Liver (tissue), 9 donors: Measurements from ENCODE around the gene KIF14. TPM values are rescaled to one million over a fixed set of nuclear protein-coding genes. Genes with fewer than 3 reads are reported as not detected.

ENCODE experiments used
- DNase-seq: peaks from one replicate; pipeline ENCODE4 v3.0.0-alpha.2; 2017; ENCODE audit warnings: low spot score
- H3K27ac ChIP-seq, 2 donors: one replicate each; pipeline ENCODE4 v1.7.0; 2013; ENCODE audit warnings: inconsistent platforms in 2 of 2, low read length in 2 of 2, control low read depth in 1 of 2, low read depth in 1 of 2, mild to moderate bottlenecking in 1 of 2
- H3K27me3 ChIP-seq, 4 donors: one replicate each; pipeline versions ENCODE4 v1.6.1 to v1.7.0; 2013; ENCODE audit warnings: low read length in 3 of 4, inconsistent platforms in 1 of 4, mild to moderate bottlenecking in 1 of 4, moderate library complexity in 1 of 4; ENCODE audit not compliant: control insufficient read depth in 4 of 4, insufficient read depth in 4 of 4
- H3K36me3 ChIP-seq, 4 donors: one replicate each; pipeline versions ENCODE4 v1.6.1 to v1.7.0; 2013; ENCODE audit warnings: low read length in 3 of 4, mild to moderate bottlenecking in 3 of 4, low read depth in 1 of 4, moderate library complexity in 1 of 4; ENCODE audit not compliant: control insufficient read depth in 4 of 4, insufficient read depth in 3 of 4
- H3K4me1 ChIP-seq, 4 donors: one replicate each; pipeline versions ENCODE4 v1.6.1 to v1.7.0; 2013; ENCODE audit warnings: low read length in 3 of 4, mild to moderate bottlenecking in 3 of 4, moderate library complexity in 1 of 4; ENCODE audit not compliant: control insufficient read depth in 4 of 4, insufficient read depth in 4 of 4
- H3K4me3 ChIP-seq, 3 donors: one replicate each; pipeline versions ENCODE4 v1.6.1 to v1.7.0; 2013; ENCODE audit warnings: low read length in 3 of 3, control low read depth in 1 of 3, low read depth in 1 of 3, mild to moderate bottlenecking in 1 of 3
- H3K9ac ChIP-seq, 2 donors: one replicate each; pipeline ENCODE4 v1.7.0; 2013; ENCODE audit warnings: low read length in 2 of 2, mild to moderate bottlenecking in 2 of 2, moderate library complexity in 2 of 2, control low read depth in 1 of 2, low read depth in 1 of 2
- H3K9me3 ChIP-seq, 4 donors: one replicate each; pipeline versions ENCODE4 v1.6.1 to v1.7.0; 2013; ENCODE audit warnings: low read length in 3 of 4; ENCODE audit not compliant: control insufficient read depth in 4 of 4
- ATF3 ChIP-seq: IDR thresholded peaks from 2 replicates; pipeline ENCODE4 v1.6.1; 2016; ENCODE audit warnings: antibody characterized with exemption
- CTCF ChIP-seq: fragments of 150-350 bp; IDR thresholded peaks from 2 replicates; pipeline ENCODE4 v1.5.1; 2017; ENCODE audit warnings: improper control_type of control experiment, low read depth, low read length; ENCODE audit not compliant: missing input control
- EGR1 ChIP-seq, 2 donors: IDR thresholded peaks; 2 replicates each; pipeline ENCODE4 v1.6.1; 2016 to 2018; ENCODE audit warnings: antibody characterized with exemption in 2 of 2, low read depth in 2 of 2
- FOXA1 ChIP-seq: IDR thresholded peaks from 2 replicates; pipeline ENCODE4 v1.6.1; 2016; ENCODE audit warnings: antibody characterized with exemption
- FOXA2 ChIP-seq: IDR thresholded peaks from 2 replicates; pipeline ENCODE4 v1.6.1; 2016; ENCODE audit warnings: antibody characterized with exemption
- HNF4A ChIP-seq, 2 donors: conservative IDR thresholded peaks; 2 replicates each; pipeline ENCODE4 v1.6.1; 2016; ENCODE audit warnings: antibody characterized with exemption in 2 of 2, mild to moderate bottlenecking in 2 of 2
- HNF4G ChIP-seq: IDR thresholded peaks from 2 replicates; pipeline ENCODE4 v1.6.1; 2016; ENCODE audit warnings: antibody characterized with exemption
- JUND ChIP-seq, 2 donors: IDR thresholded peaks; 2 replicates each; pipeline ENCODE4 v1.6.1; 2016; ENCODE audit warnings: antibody characterized with exemption in 2 of 2
- MAX ChIP-seq: IDR thresholded peaks from 2 replicates; pipeline ENCODE4 v1.6.1; 2016; ENCODE audit warnings: antibody characterized with exemption
- RAD21 ChIP-seq, 2 donors: IDR thresholded peaks; 2 replicates each; pipeline ENCODE4 v1.6.1; 2016; ENCODE audit warnings: antibody characterized with exemption in 2 of 2, mild to moderate bottlenecking in 2 of 2
- REST ChIP-seq: IDR thresholded peaks from 2 replicates; pipeline ENCODE4 v1.6.1; 2016; ENCODE audit warnings: antibody characterized with exemption, mild to moderate bottlenecking
- TAF1 ChIP-seq: conservative IDR thresholded peaks from 2 replicates; pipeline ENCODE4 v1.6.1; 2016; ENCODE audit warnings: antibody characterized with exemption, mild to moderate bottlenecking
- YY1 ChIP-seq: IDR thresholded peaks from 2 replicates; pipeline ENCODE4 v1.6.1; 2016; ENCODE audit warnings: antibody characterized with exemption, mild to moderate bottlenecking
- ZBTB33 ChIP-seq: IDR thresholded peaks from 2 replicates; pipeline ENCODE4 v1.6.1; 2016; ENCODE audit warnings: antibody characterized with exemption
- WGBS: extraction: QIAGEN DNeasy Blood & Tissue Kit; methylation state at CpG from one replicate; pipeline ENCODE4 v1.1.7; 2013; 5-methylcytosine and 5-hydroxymethylcytosine counted together
- polyA plus RNA-seq, 2 donors: library from polyadenylated mRNA; stranded (reverse) in 1 of 2; unstranded in 1 of 2; fragments of 200-250 nt in 1 of 2; fragments of >200 nt in 1 of 2; fragmentation: Nextera tagmentation in 1 of 2; extraction: Ambion mirVana in 1 of 2; gene quantifications; one replicate each; pipeline versions ENCODE4 v1.2.1 to v1.2.3, GENCODE V29; 2013 to 2015
- total RNA-seq, 2 donors: library from RNA; depleted of rRNA; stranded (reverse); fragments of >200 nt; gene quantifications; one replicate each; pipeline ENCODE4 v1.2.3, GENCODE V29; 2014
- donor health status: healthy.
- donor health status: healthy.
- donor health status: healthy.
- donor health status: healthy.
- donor health status: healthy.

KIF14 gene
- total and polyA plus RNA-seq, 4 donors: 0.13 to 8.8 (median 0.22) TPM

- DNase-seq: peak; percentile 70
These were observed 110.3 kb downstream of the KIF14 start for GRCh38 chr1:200510228-200510623.

GRCh38 chr1:200506471-200506870 is 114.1 kb downstream of the KIF14 start:
- peaks cover 0 to 4% (median 1%) of the 10 kb centered on the region in 4 donors for H3K4me1 ChIP-seq
- H3K9me3 ChIP-seq: no peaks in the 10 kb centered on the region
- no peak overlapping the region for H3K4me3 ChIP-seq
- H3K27me3 ChIP-seq: no peaks in the 10 kb centered on the region
- DNase-seq: no peak
- no peak overlapping the region for H3K27ac ChIP-seq
- H3K9ac ChIP-seq: no peak overlapping the region
- WGBS: 90% methylated on average over 12 of the region's 12 CpGs
- no peaks in the 10 kb centered on the region for H3K36me3 ChIP-seq
- TF ChIP-seq EGR1 (IDR thresholded peaks at IDR 0.05; ENCODE audit: low read depth in 2 of 2) (no peak), TAF1 (no peak), ZBTB33 (no peak), REST (no peak)

More at GRCh38 chr1:200510228-200510623, 110.3 kb downstream of the KIF14 start:
- Histone ChIP-seq H3K9ac (no peak overlapping the region), H3K36me3 (no peaks in the 10 kb centered on the region), H3K4me1 (peaks cover 0 to 4% (median 1%) of the 10 kb centered on the region in 4 donors), H3K27me3 (no peaks in the 10 kb centered on the region), H3K9me3 (no peaks in the 10 kb centered on the region), H3K4me3 (no peak overlapping the region), H3K27ac (no peak overlapping the region)
- 9% methylated on average over 4 of the region's 4 CpGs for WGBS
- no peak for TF ChIP-seq ATF3
- no peak for TF ChIP-seq FOXA1
- TF ChIP-seq JUND (IDR thresholded peaks at IDR 0.05): no peak
- peak; percentile 95 for TF ChIP-seq CTCF
- TF ChIP-seq HNF4G: no peak
- peak in 1 of 2 donors; percentile 17 for TF ChIP-seq HNF4A (conservative IDR thresholded peaks at IDR 0.05)
- no peak for TF ChIP-seq EGR1 (IDR thresholded peaks at IDR 0.05; ENCODE audit: low read depth in 2 of 2)
- no peak for TF ChIP-seq MAX
- peak; percentile 97 to 98 for TF ChIP-seq RAD21 (IDR thresholded peaks at IDR 0.05)
- no peak for TF ChIP-seq YY1
- TF ChIP-seq REST: no peak
- no peak for TF ChIP-seq FOXA2
